HG03460 (cell line): Measurements from ENCODE around the gene CDK14.

Experiments
- ATAC-seq: cut with Tn5 transposase; IDR thresholded peaks from one replicate; pipeline ENCODE4 v1.9.1; 2021; ENCODE audit not compliant: unreplicated experiment

The CDK14 gene

GRCh38 chr7:90677486-90678404, 81.6 kb downstream of the CDK14 start:
- no peak for ATAC-seq

DNA sequence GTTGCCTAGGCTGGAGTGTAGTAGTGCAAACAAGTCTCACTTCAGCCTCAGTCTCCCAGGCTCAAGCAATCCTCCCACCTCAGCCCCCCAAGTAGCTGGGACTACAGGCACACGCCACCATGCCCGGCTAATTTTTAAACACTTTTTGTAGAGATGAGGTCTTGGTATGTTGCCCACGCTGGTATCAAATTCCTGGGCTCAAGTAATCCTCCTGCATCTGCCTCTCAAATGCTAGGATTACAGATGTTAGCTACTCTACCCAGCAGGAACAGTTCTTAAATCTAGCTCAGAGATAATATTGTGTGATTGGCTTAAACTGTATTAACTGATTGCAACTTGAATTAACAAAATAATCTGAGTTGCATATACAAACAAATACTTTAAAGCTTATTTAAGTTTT, 82.9 kb downstream of the CDK14 start:
- ATAC-seq, result no peak

DNA sequence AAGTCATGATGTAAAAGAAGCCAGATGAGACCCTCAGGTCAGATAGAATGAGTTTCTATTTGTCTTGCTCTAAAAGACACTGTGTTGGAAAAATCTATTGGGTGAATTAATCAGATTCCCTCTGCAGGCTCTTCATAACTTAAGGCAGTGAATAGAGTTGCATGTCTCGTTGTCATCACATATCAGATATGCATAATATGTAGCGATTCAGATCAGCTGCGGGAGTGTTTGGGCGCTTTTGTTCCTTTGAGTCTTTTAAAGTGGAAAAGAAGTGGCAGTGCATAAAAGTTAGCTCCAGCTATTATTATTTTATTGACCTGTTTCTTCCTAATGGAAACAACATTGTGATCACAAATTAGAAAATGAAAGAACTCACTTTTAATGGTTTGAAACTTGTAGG, 84.4 kb downstream of the CDK14 start:
- ATAC-seq, result no peak

GRCh38 chr7:90681336-90682022, 85.4 kb downstream of the CDK14 start:
- no peak for ATAC-seq

- no peak for ATAC-seq
Measured at GRCh38 chr7:90686146-90686545, 90.0 kb downstream of the CDK14 start.

DNA sequence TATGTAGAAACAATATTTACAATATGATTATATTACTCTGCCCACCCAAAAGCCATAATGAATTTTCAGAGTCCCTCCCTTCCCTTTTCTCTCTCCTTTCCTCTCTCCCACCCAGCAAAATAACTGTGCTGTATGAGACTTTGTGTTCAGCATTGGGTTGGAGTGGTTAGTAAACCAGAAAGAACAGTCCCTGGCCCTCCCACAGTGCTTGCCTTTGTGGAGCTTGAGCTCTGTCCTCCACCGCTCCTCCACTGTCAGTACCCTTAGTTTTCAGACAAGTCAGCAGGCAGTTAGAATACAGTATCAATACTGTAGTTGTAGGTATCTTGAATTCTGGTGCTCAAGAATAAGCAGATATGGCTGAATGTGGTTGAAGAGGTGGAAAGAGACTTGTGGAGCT, 92.7 kb downstream of the CDK14 start:
- no peak for ATAC-seq

- no peak for ATAC-seq
Measured at GRCh38 chr7:90689260-90689659, 93.1 kb downstream of the CDK14 start.

- no peak for ATAC-seq
Measured at GRCh38 chr7:90690159-90690858, 94.2 kb downstream of the CDK14 start.

- ATAC-seq, result no peak
Measured at GRCh38 chr7:90692396-90692795, 96.3 kb downstream of the CDK14 start.

- no peak for ATAC-seq
Measured at GRCh38 chr7:90692947-90693346, 96.8 kb downstream of the CDK14 start.

- ATAC-seq, result no peak
Measured at GRCh38 chr7:90693939-90694338, 97.8 kb downstream of the CDK14 start.

DNA sequence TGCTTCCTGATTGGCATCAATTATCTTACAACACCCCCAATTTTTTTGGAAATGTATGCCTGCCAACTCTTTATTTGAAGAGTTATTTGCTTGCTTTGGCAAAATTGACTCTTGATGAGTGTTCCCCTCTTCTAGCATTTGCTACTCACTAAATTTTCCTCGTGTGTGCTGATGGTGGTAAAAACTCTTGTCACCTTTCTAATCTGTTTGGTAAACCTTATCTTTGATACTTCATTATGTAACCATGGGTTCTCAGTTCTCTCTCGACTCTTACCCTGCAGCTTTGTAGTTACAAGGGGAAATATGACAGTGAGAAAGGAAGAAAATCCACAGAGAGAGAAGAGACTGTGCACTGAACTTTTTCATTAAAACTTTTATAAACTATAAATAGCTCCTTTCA, 102.5 kb downstream of the CDK14 start:
- no peak for ATAC-seq

DNA sequence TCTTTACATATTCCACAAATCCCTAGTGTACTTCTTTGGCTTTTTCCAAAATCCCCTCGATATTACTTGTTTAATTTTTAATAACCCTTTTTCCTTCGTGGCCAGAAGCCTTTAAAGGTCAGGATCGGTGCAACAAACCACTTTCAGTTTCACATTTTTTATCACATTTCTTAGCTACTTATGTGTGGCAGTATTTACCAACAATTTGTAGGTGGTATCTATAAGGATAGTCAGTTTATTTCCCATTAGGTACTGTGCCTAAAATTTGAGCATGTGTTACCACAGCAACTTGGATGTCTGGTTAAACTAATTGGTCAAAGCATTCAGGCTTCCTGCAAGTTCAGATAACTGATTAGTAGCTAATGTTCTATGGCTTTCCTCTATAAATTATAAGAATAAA, 104.9 kb downstream of the CDK14 start:
- no peak for ATAC-seq

- no peak for ATAC-seq
Measured at GRCh38 chr7:90701771-90702170, 105.7 kb downstream of the CDK14 start.

DNA sequence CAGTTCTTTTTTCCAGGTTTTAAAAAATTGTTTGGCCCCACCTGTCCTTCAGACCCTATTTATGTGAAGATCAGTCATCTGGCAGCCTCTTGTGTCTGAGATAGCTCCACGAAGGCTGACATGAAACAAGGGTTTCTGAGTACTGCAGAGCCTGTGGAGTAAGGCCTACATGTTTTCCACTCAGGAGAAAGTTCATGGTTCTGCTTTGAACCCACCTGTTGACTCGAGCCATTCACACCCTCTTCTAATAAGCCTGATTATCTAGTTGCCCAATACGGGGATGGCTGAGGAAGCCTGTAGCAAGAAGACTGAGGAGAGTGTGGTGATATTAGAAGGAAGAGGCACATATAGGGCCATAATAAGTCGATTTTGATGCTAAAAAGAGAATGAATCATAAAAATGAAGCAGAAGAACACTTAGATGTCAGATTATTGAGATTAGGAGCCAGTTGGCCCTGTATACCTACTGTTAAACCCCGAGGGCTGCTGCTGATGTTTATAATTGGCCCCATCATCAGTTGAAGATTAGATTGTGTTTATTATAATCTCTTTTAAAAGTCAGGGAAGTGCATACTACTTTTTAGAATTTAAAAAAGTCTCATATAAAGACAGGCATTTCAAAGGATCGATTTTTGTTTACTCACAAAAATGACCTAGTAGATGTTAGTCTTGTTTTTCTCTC, 109.4 kb downstream of the CDK14 start:
- ATAC-seq, result no peak

- ATAC-seq, result no peak
Measured at GRCh38 chr7:90706072-90706716, 110.1 kb downstream of the CDK14 start.

DNA sequence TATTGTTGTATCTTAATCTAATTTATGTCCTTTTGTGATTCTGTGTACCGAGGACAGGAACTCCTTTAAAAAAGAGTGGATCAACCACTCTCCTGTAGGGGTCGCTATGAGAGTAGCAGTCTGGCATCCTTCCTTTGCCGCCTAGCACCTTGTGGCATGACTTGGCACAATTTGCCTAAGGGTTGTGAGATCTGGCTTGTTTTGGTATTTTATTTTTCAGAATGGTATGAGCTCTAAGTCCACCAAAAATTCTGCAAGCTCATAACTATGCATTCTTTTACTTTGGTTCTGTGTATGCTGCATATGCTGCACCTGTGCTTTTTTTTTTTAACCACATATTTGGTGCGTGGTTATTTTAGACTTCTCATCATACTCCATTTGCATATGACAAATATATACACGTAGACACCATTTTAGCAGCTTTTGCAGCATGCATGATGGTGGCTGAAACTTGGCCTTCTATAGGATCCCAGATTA, 112.8 kb downstream of the CDK14 start:
- ATAC-seq, result peak; percentile 54

- ATAC-seq, result peak; percentile 44
Measured at GRCh38 chr7:90709501-90710465, 113.7 kb downstream of the CDK14 start.

- ATAC-seq, result peak; percentile 11
Measured at GRCh38 chr7:90710466-90710850, 114.3 kb downstream of the CDK14 start.
